ENCODE measurements around the gene TMEM223.

The TMEM223 gene

DNA sequence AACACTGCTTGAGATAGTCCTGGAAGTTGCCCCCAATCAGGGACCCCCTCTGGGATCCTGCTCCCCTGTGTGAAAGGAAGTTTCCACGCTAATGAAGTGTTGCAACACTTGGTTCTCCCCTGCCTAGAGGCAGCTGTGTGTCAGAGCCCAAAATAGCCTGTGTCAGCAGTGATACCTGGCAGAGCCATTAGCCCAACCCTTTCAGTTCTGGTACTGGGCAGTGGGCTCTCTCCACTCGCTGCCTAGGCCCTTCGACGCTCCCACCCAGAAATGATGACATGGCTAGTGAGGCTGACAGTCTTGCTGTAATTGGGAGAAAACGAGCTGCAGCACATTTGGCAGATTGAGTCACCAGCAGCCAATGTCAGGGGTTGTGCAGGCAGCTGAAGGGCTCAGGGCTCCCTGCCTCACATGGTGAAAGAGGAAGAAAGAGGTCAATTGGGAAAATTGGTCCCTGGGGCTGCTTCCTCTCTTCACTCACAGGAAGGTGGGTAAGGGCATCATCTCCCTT, 14.9 kb upstream of the TMEM223 start:
- Histone ChIP-seq H3K4me3 (ENCODE audit: low read depth, low read length, poor library complexity, severe bottlenecking) (peak overlapping the region; percentile 97), H3K9me3 (ENCODE audit: low read length) (no peaks in the 10 kb centered on the region), H3K9me2 (ENCODE audit: low read depth, low read length) (no peaks in the 10 kb centered on the region), H3K9ac (ENCODE audit: low read length) (peak overlapping the region; percentile 87), H3K79me2 (ENCODE audit: insufficient read depth, low read length) (peaks cover 17% of the 10 kb centered on the region), H3K36me3 (ENCODE audit: insufficient read depth, low read length) (peaks cover 20% of the 10 kb centered on the region), H3K27ac (ENCODE audit: low read depth, low read length, poor library complexity, severe bottlenecking) (peak overlapping the region; percentile 76), H2AFZ (ENCODE audit: low read length) (no peak overlapping the region), H3K4me1 (ENCODE audit: insufficient read depth, low read length, severe bottlenecking) (peaks cover 36% of the 10 kb centered on the region), H4K20me1 (ENCODE audit: insufficient read depth, low read length) (no peaks in the 10 kb centered on the region), H3K27me3 (ENCODE audit: insufficient read depth, low read length) (no peaks in the 10 kb centered on the region), H3F3A (ENCODE audit: insufficient read depth, low read length) (no peaks in the 10 kb centered on the region), H3K4me2 (ENCODE audit: low read length) (peak overlapping the region; percentile 89)
- TF ChIP-seq EZH2 (IDR thresholded peaks at IDR 0.05; ENCODE audit: borderline replicate concordance, low read length), result no peak

DNA sequence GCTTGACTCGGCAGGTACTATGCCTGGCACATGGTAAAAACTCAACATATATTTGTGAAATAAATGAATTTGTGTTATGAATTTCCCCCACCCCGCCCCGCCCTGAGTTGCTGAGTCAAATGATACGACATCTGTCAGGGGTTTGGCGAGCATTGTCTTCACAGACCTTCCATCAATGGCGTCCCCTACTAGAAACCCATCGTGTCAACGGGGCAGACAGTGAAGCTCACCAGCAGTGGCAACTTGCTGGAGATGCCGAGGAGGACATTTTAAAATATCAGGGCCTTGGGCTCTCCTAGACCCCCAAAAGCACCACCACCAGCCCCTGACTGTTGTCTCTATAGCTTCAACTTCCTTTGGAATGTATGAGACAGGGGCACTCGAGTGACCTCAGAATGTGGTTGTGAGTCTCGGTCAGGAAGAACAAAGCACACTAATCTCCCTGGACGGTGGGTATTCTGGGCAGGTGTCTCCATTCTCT, 14.2 kb upstream of the TMEM223 start:
- Histone ChIP-seq H2AFZ (ENCODE audit: low read length) (no peak overlapping the region), H3K4me2 (ENCODE audit: low read length) (peak overlapping the region; percentile 89), H3K36me3 (ENCODE audit: insufficient read depth, low read length) (peaks cover 26% of the 10 kb centered on the region), H3K79me2 (ENCODE audit: insufficient read depth, low read length) (peaks cover 17% of the 10 kb centered on the region), H3K4me1 (ENCODE audit: insufficient read depth, low read length, severe bottlenecking) (peaks cover 36% of the 10 kb centered on the region), H3K27ac (ENCODE audit: low read depth, low read length, poor library complexity, severe bottlenecking) (peak overlapping the region; percentile 76), H3K9me3 (ENCODE audit: low read length) (no peaks in the 10 kb centered on the region), H3K4me3 (ENCODE audit: low read depth, low read length, poor library complexity, severe bottlenecking) (peak overlapping the region; percentile 97), H3F3A (ENCODE audit: insufficient read depth, low read length) (no peaks in the 10 kb centered on the region), H3K9ac (ENCODE audit: low read length) (peak overlapping the region; percentile 87), H3K27me3 (ENCODE audit: insufficient read depth, low read length) (no peaks in the 10 kb centered on the region), H3K9me2 (ENCODE audit: low read depth, low read length) (no peaks in the 10 kb centered on the region), H4K20me1 (ENCODE audit: insufficient read depth, low read length) (no peaks in the 10 kb centered on the region)
- TF ChIP-seq, protein P1, sequence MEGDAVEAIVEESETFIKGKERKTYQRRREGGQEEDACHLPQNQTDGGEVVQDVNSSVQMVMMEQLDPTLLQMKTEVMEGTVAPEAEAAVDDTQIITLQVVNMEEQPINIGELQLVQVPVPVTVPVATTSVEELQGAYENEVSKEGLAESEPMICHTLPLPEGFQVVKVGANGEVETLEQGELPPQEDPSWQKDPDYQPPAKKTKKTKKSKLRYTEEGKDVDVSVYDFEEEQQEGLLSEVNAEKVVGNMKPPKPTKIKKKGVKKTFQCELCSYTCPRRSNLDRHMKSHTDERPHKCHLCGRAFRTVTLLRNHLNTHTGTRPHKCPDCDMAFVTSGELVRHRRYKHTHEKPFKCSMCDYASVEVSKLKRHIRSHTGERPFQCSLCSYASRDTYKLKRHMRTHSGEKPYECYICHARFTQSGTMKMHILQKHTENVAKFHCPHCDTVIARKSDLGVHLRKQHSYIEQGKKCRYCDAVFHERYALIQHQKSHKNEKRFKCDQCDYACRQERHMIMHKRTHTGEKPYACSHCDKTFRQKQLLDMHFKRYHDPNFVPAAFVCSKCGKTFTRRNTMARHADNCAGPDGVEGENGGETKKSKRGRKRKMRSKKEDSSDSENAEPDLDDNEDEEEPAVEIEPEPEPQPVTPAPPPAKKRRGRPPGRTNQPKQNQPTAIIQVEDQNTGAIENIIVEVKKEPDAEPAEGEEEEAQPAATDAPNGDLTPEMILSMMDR (IDR thresholded peaks at IDR 0.05; ENCODE audit: low read length), result no peak
- TF ChIP-seq EZH2 (IDR thresholded peaks at IDR 0.05; ENCODE audit: borderline replicate concordance, low read length), result no peak

DNA sequence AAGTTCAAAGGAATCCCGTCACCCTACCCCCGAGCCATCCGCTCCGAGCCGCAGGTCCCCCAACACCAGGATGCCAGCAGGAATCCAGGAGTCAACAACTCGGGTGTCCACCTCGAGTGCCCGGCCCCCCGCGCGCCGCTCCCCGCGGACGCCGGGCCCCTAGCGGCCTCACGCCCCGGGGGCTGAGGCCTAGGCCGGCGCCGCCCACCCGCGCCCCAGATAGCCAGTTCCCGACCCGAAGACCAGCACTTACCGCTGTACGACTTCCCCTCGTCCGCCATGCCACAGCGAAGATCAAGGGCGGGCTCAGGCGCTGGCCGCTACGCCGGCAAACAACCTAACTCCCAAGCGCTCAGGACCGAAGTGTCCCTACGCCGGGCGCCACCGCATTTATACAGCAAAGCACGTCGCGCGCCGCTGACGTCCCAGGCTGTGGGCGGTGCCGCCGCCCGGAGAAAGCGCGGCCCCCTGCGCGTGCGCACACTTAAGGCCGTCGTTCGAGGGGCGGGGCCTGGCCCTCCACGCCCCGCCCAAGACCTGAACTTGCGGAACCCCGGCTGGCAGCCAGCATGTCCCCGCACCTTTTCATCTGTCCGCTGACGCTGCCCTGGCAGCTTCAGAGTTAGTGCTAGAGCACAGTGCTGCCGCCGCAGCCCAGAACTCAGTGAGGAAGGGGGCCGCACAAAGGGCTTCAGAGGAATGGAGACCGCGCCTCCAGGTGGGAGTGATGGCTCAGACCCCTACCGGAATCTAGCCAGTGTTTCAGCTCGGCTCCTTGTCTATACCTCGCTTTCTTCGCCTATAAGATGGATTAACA, 13.5 kb upstream of the TMEM223 start, which contains the start of gene NXF1:
Gene NXF1, minus strand, starts transcription at position 365 of the 817 bp plus-strand sequence. Its CDS starts 84 bp downstream, at position 281.
- peaks cover 36% of the 10 kb centered on the region for H3K4me1 ChIP-seq (ENCODE audit: insufficient read depth, low read length, severe bottlenecking)
- no peak within 1 kb of the TSS for H2AFZ ChIP-seq (ENCODE audit: low read length)
- H3K36me3 ChIP-seq (ENCODE audit: insufficient read depth, low read length), result peaks cover 33% of the 10 kb centered on the region

More for the DNA sequence above, 13.5 kb upstream of the TMEM223 start, which contains the start of gene NXF1:
- TF ChIP-seq EZH2 (IDR thresholded peaks at IDR 0.05; ENCODE audit: borderline replicate concordance, low read length), result no peak
- TF ChIP-seq, protein P1 (IDR thresholded peaks at IDR 0.05; ENCODE audit: low read length), result no peak
- H3K4me3 ChIP-seq (ENCODE audit: low read depth, low read length, poor library complexity, severe bottlenecking), result peak within 1 kb of the TSS; percentile 97
- no peaks in the 10 kb centered on the region for H3K9me2 ChIP-seq (ENCODE audit: low read depth, low read length)
- H3K79me2 ChIP-seq (ENCODE audit: insufficient read depth, low read length), result peaks cover 17% of the 10 kb centered on the region
- H3K27ac ChIP-seq (ENCODE audit: low read depth, low read length, poor library complexity, severe bottlenecking), result peak within 1 kb of the TSS; percentile 76
- H3K4me2 ChIP-seq (ENCODE audit: low read length), result peak within 1 kb of the TSS; percentile 98
- H4K20me1 ChIP-seq (ENCODE audit: insufficient read depth, low read length), result no peaks in the 10 kb centered on the region
- H3F3A ChIP-seq (ENCODE audit: insufficient read depth, low read length), result no peaks in the 10 kb centered on the region
- H3K27me3 ChIP-seq (ENCODE audit: insufficient read depth, low read length), result no peaks in the 10 kb centered on the region
- H3K9me3 ChIP-seq (ENCODE audit: low read length), result no peaks in the 10 kb centered on the region
- H3K9ac ChIP-seq (ENCODE audit: low read length), result peak within 1 kb of the TSS; percentile 91

Data from OCI-LY1 (cell line).